Measurements from ENCODE around the gene TENM3.
A peak's percentile ranks its signal among the peaks of the same experiment; 100 is the strongest.

The TENM3 gene

GRCh38 chr4:182449930-182450439 lies 206.8 kb downstream of the TENM3 start:
- DNase-seq (ENCODE audit: low spot score) = no peak

DNA sequence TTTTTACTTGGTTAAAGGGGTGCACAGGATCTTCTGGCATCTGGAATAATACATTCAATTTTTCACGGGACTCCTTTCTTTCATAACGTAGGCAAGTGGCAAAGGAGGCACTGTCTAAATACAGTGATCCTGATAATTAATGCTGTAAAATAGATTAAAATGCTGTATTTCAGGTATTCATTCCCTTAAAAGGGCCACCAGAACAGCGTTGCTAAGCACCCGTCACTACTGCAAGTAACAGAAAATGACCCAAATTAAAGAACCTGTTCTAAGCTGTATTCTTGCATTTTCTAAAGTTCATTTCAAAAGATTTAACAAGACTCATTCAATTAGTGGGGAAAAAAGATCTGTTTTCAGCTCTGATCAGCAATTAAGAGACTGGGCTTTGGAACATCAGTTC lies 208.2 kb downstream of the TENM3 start:
- no peak for DNase-seq (ENCODE audit: low spot score)

DNA sequence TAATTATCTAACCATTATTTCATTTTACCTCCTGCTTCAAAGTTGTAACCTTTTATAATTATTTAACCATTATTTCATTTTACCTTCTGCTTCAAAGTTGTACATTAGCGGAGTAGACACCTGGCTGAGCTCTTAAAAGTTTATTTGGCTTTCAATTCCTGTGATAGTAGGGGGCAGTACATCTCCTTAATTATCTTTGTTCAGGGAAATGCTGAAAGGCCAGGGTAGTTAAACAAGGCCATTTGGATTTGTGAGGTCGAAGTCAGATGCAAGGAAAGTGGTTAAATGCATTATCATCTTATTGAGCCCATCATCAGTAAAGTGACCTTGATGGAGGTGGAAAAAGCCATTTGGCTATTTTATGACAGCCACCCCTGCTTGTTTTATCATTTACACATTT lies 210.6 kb downstream of the TENM3 start:
- no peak for DNase-seq (ENCODE audit: low spot score)

DNA sequence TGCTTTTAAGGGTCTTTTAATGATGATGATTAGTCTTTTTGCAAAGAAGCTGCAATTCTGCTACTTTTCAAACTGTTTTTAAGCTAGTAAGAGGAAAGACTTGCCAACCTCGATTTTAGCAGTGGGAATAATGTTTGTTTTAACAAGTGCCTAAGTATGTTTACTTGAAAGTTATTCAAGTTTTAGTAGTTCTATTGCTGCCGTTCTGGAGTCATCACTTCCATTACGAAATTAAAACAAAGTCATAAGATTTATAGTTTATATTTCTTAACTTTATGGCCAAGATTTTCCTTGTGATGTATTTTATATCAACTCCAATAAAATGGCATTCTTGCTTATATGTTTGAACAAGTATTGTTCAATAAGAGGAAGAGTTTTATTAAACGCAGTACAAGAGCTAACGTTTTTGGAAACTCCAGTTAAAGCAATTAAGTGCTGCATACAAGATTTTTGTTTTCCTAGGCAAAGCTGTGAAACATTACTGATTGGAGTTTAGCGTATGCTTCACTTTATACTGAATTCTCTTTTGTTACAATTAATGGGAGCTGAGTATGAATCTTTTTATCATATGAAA lies 211.3 kb downstream of the TENM3 start:
- no peak for DNase-seq (ENCODE audit: low spot score)

- no peak for DNase-seq (ENCODE audit: low spot score)
Measured at GRCh38 chr4:182465114-182465513, 221.9 kb downstream of the TENM3 start.

DNA sequence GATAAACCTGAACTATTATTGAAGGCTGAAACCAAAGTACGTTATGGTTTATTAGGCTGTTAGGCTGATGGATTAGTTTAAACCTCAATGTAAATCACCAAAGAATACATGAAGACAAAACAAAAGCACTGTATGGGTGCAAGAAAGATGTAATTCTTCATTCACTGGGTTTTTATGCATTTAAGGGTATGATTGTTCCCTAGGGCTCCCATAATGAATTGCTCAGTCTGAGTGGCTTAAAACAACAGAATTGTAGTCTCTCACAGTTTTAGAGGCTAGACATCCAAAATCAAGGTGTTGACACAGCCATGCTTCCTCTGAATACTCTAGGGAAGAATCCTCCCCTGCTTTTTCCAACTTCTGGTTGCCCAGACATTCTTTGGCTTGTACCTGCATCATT lies 222.8 kb downstream of the TENM3 start:
- no peak for DNase-seq (ENCODE audit: low spot score)

GRCh38 chr4:182470215-182470614 lies 227.0 kb downstream of the TENM3 start:
- no peak for DNase-seq (ENCODE audit: low spot score)

GRCh38 chr4:182475539-182475938 lies 232.3 kb downstream of the TENM3 start:
- no peak for DNase-seq (ENCODE audit: low spot score)

DNA sequence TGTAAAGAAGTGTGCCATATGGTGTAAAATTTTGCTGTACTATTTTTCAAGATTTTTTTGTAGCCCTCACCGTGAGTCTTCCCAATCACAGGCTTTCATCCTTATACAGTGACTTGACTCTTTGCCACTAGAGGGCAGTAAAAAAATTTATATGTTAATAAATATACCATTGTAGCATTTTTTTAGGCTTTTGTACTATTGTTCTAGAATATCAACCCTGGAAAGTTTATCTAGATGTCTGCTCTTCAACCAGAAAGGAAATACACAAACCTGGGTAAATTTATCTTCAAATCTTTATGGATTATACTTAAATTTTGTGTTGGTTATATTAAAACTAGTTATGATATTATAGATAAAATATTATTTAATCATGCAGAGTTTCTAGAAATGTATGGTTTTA lies 235.3 kb downstream of the TENM3 start:
- DNase-seq (ENCODE audit: low spot score) = peak; percentile 62

- DNase-seq (ENCODE audit: low spot score) = no peak
Measured at GRCh38 chr4:182483685-182484084, 240.5 kb downstream of the TENM3 start.

DNA sequence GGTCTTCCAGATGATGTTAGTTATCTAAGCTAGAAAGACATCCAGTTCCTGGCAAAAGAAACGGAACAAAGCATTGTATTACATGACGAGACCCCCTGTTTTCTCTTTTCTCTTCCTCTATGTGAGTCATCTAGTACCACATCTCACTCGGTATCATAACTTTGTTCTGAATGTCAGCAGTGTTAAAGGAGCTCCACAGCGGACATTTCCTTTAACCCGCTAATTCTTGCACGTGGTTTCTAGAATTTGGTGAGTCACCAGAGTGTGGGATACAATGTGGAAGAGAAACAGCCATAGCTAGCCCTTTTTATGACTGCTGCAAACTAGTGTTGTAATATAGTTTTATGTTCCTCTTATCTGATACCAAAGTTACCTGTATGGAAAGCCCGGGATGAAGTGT lies 243.7 kb downstream of the TENM3 start:
- no peak for DNase-seq (ENCODE audit: low spot score)

DNA sequence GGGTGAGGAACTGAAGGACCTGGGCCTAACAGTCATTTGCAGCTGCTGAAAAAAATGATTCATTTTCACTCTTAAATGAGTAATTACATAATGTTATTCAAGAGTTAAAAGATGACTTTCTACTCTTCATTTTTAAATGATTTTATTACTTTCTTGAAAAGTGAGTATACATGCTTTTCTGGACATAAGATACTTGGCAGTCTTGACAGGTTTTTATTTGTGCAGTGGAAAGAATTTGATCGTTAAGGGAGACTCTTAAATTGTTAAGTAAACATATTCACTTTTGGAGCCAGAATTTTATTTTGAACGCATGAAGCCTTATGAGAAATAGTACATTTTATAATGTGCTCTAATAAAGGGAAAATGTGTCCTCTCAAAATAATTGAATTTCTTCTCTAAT lies 245.7 kb downstream of the TENM3 start:
- DNase-seq (ENCODE audit: low spot score) = no peak

- no peak for DNase-seq (ENCODE audit: low spot score)
Measured at GRCh38 chr4:182489607-182490006, 246.4 kb downstream of the TENM3 start.

GRCh38 chr4:182491719-182492118 lies 248.5 kb downstream of the TENM3 start:
- DNase-seq (ENCODE audit: low spot score) = no peak

DNA sequence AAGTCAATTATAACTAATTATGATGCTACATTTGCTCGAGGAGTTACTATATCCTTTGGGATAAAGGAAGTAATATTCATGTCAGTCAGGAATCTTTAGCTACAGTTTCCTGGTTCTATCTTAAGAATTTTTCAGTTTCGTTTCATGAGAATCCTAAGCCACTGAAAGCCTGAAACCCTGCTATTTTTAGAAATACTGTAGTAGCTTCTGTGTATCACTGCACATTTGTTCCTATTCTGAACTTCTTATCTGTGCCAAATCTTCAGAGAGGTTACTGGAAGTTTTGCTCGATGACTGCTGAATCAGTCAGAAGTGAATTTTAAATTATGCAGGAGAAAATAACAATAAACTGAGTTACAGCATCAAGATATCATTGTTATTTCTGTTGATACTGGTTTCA lies 249.2 kb downstream of the TENM3 start:
- DNase-seq (ENCODE audit: low spot score) = no peak

GRCh38 chr4:182493377-182493776 lies 250.2 kb downstream of the TENM3 start:
- DNase-seq (ENCODE audit: low spot score) = no peak

DNA sequence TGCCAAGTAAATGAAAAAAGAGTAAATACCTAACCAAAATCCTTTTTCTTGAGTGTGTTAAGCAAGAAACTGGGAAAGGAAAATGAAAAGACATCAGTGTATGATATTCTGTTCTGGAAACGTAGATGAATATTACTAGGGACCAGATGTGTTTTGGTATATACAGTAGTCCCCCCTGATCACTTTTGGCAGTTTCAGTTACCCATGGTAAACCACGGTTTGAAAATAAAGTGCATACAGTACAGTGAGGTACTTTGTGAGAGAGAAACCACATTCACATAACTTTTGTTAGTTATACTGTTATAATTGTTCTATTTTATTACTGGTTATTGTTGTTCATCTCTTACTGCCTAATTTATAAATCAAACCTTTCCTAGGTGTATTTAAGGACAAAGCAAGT lies 250.9 kb downstream of the TENM3 start:
- no peak for DNase-seq (ENCODE audit: low spot score)

GRCh38 chr4:182495031-182495430 lies 251.8 kb downstream of the TENM3 start:
- DNase-seq (ENCODE audit: low spot score) = no peak

DNA sequence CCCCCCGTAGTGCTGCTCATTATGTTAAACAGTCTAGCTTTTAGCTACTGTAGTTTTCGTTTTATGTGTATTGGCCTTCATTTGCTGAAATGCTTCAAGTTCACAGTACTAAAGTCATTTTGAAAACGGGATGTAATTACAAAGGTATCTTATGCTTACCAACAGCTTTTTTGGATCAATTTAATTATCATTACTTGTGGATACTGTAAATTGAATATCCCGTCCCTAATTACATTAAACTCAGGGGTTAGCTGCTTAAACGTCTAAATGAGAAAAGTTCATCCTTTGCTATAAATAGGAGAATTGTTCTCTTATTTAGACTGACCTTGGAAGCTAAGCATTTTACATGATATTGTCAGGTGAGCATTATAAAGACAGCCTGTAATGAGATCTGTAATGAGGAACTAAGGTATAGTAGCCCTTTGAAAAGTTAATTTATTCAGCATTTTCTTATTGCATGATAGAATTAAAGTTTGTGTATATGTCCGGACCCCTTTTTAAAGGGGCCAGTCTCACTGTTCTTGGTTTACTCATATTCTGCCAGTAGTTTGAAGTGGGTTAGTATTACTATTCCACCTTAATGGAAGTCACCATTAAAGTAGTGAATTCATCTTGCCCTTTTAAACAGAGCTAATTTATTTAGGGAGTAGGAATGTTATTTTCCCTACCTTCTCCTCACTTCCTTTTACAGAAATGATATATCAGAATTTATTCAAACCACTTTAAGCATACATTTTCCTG lies 252.6 kb downstream of the TENM3 start:
- no peak for DNase-seq (ENCODE audit: low spot score)

DNA sequence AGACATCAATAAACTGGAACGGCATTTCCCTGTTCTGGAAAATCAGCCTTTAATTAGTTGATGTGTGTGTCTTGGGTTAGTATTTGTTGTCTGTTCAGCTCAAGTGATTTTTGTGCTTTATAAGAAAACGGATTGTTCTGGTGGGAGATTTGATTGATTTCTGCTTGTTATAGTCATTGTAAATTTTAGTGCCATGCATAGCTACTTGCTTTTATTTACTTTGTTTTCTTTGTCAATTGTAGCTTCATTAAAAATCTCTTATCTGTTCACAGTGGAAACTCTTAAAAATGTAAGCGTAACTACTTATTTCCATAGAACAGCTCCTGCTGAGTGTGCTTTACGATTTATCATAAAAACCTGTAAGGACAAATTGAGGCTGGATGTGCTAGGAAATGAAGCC lies 253.2 kb downstream of the TENM3 start:
- no peak for DNase-seq (ENCODE audit: low spot score)

DNA sequence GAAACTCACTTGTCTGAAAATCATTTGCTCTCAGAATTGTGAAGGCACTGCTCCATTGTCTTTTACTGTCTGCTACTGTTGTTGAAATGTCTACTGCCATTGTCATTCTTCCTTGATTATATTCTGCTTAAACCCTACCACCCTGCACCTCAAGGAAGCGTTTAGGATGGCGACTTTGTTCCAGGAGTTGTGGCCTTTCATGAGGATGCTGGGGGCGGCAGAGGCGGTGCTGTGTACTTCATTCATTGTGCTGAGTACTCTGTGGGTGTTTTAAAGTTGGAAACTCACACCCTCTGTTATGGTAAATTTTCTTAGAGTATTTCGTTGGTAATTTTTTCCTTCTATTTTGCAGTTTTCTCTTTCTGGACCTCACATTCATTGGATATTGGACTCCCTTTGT lies 258.9 kb downstream of the TENM3 start:
- no peak for DNase-seq (ENCODE audit: low spot score)

GRCh38 chr4:182504463-182504862 lies 261.3 kb downstream of the TENM3 start:
- no peak for DNase-seq (ENCODE audit: low spot score)

GRCh38 chr4:182507805-182508204 lies 264.6 kb downstream of the TENM3 start:
- DNase-seq (ENCODE audit: low spot score) = no peak

GRCh38 chr4:182510836-182511235 lies 267.6 kb downstream of the TENM3 start:
- no peak for DNase-seq (ENCODE audit: low spot score)

Measured in LoVo (cell line).